GM13977 (cell line): ENCODE measurements around the gene C18orf32.
"Not testable (repeated sequence)": the region's sequence is repeated elsewhere in the genome, so short reads cannot be mapped to it uniquely, and the experiment has no call there.

Source experiments
- DNase-seq: peaks from one replicate; pipeline ENCODE4 v3.0.0; 2012; ENCODE audit warnings: low spot score
- in situ Hi-C: fragments of 300-500 bp; cut with MboI; formaldehyde crosslinking; loops from one replicate; pipeline ENCODE4 v1.12.0; 2022; ENCODE audit warnings: low sequenced_read_pairs, low pct_unique_long_range_greater_than_20kb, mixed read lengths, inconsistent platforms; ENCODE audit not compliant: unreplicated experiment
- TF ChIP-seq, protein P1 (sequence below): IDR thresholded peaks from 2 replicates; pipeline ENCODE4 v1.5.1; 2012; ENCODE audit warnings: mild to moderate bottlenecking, control low read depth; ENCODE audit not compliant: insufficient read depth; ENCODE audit errors: extremely low read depth, missing control alignments

C18orf32 gene

GRCh38 chr18:49524951-49525350, 37.9 kb upstream of the C18orf32 start:
- DNase-seq, result no peak
- TF ChIP-seq, protein P1, sequence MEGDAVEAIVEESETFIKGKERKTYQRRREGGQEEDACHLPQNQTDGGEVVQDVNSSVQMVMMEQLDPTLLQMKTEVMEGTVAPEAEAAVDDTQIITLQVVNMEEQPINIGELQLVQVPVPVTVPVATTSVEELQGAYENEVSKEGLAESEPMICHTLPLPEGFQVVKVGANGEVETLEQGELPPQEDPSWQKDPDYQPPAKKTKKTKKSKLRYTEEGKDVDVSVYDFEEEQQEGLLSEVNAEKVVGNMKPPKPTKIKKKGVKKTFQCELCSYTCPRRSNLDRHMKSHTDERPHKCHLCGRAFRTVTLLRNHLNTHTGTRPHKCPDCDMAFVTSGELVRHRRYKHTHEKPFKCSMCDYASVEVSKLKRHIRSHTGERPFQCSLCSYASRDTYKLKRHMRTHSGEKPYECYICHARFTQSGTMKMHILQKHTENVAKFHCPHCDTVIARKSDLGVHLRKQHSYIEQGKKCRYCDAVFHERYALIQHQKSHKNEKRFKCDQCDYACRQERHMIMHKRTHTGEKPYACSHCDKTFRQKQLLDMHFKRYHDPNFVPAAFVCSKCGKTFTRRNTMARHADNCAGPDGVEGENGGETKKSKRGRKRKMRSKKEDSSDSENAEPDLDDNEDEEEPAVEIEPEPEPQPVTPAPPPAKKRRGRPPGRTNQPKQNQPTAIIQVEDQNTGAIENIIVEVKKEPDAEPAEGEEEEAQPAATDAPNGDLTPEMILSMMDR, result no peak
- in situ Hi-C loops, result no loop called here

DNA sequence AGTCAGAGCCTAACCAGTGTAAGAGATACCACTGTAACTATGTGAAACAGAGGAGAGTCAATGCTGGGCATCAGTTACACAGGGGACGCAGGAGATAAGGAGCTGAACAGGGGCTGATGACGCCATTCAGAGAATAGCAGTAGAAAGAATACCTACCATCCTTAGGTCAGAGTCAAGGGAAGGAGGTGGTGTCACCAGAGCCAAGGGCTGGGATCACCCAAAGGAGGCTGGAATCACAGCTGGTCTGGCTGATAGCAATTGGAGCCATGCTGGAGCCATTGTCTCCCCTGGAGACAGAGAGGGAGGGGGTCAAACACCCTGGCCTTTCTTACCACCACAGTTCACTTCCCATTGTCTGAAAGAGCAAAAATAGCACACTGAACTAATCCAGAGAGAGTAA, 37.3 kb upstream of the C18orf32 start:
- in situ Hi-C loops, result no loop called here
- DNase-seq, result no peak
- TF ChIP-seq, protein P1, result no peak

DNA sequence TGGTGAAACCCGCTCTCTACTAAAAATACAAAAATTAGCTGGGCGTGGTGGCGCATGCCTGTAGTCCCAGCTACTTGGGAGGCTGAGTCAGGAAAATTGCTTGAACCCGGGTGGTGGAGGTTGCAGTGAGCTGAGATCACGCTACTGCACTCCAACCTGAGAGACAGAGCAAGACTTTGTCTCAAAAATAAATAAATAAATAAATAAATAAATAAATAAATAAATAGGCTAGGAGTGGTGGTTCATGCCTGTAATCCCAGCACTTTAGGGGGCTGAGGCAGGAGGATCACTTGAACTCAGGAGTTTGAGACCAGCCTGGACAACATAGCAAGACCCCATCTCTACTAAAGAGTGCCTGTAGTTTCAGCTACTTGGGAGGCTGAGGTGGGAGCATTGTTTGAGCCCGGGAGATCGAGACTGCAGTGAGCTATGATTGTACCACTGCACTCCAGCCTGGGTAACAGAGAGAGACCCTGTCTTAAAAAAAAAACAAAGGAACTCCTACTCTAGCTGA, 36.6 kb upstream of the C18orf32 start:
- DNase-seq, in situ Hi-C loops: not testable (repeated sequence)

DNA sequence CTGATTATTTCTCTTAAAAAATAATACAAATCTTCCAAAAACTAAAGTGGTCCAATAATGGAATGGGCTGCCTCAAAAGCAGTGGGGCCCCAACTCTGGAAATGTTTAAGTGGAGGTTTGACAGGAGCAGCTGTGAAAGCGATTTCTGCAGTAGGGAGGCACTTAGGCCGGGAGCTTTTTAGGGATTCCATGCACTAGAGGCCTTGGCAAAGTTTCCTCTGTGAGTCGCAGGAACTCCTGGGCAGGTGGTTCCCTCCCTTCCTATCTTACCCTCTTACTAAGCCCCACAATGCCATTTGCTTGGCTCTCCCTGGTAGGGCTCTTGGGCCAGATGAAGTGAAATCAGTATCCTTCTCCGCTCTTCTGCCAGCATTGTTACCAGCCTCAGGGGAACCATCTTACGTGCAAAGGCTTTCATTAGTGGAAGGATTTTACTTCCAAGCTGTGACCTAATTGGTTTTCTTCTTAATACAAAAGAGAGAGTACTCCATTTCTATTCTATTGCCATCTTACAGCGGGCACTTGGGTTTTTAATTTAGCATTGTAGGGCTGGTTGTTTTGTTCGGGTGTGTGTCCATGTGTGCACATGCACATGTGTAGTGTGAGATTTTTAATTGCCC, 34.3 kb upstream of the C18orf32 start:
- in situ Hi-C loops, result no loop called here
- TF ChIP-seq, protein P1, result no peak
- DNase-seq, result no peak

DNA sequence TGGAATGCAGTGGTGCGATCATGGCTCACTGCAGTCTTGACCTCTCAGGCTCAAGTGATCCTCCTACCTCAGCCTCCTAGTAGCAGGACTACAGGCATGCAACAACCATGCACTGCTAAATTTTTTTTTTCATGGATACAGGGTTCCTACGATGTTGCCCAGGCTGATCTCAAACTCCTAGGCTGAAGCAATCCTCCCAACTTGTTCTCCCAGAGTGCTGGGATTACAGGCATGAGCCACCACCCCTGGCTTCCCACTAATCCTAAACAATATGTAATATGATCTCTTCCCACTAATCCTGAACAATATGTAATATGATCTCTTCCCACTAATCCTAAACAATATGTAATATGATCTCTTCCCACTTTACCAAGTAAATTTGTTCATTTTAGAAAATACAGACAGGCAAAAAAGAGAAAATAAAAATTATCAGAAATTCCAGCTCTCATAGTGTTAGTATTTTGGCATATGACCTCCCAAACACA, 33.7 kb upstream of the C18orf32 start:
- no peak for DNase-seq
- TF ChIP-seq, protein P1, result no peak
- in situ Hi-C loops, result no loop called here

GRCh38 chr18:49519101-49519971, 32.3 kb upstream of the C18orf32 start:
- in situ Hi-C loops, result no loop called here

More at GRCh38 chr18:49519101-49519971, 32.3 kb upstream of the C18orf32 start:
- no peak for DNase-seq
- TF ChIP-seq, protein P1, result no peak
